T-helper 17 cell (primary cell): Measurements from ENCODE around the gene C1R. TPM values are rescaled to one million over a fixed set of nuclear protein-coding genes. Genes with fewer than 3 reads are reported as not detected.
"Not testable (repeated sequence)": the region's sequence is repeated elsewhere in the genome, so short reads cannot be mapped to it uniquely, and the experiment has no call there.

ENCODE experiments used
- ATAC-seq: fragments of 150-1000 bp; cut with Tn5 transposase; 2 replicates; pipeline ENCODE4 v1.10.0; 2021; ENCODE audit warnings: mild to moderate bottlenecking, moderate library complexity
- DNase-seq, 3 donors: peaks; one replicate each; pipeline versions ENCODE4 v3.0.0 to v3.0.0-alpha.2; 2020 to 2021
- H3K9me3 ChIP-seq: one replicate; pipeline ENCODE4 v1.7.0; 2013; ENCODE audit warnings: low read length, mild to moderate bottlenecking; ENCODE audit not compliant: control insufficient read depth, poor library complexity, severe bottlenecking
- H3K27ac Mint-ChIP-seq: one replicate; pipeline ENCODE4 v1.8.0; 2022; ENCODE audit warnings: mild to moderate bottlenecking, moderate library complexity, mixed read lengths
- H3K27me3 Mint-ChIP-seq: one replicate; pipeline ENCODE4 v1.8.0; 2022; ENCODE audit warnings: mixed read lengths
- H3K36me3 Mint-ChIP-seq: one replicate; pipeline ENCODE4 v1.8.0; 2022; ENCODE audit warnings: low read depth, mixed read lengths
- H3K4me1 Mint-ChIP-seq: one replicate; pipeline ENCODE4 v1.8.0; 2022; ENCODE audit warnings: mild to moderate bottlenecking, mixed read lengths
- H3K4me3 Mint-ChIP-seq: one replicate; pipeline ENCODE4 v1.8.0; 2022; ENCODE audit warnings: mild to moderate bottlenecking, moderate library complexity, mixed read lengths
- total RNA-seq, 4 donors: library from RNA in 2 of 4; stranded (reverse) in 2 of 4; gene quantifications; one replicate each; pipeline ENCODE4 v1.2.3 and lab custom pipeline; 2022 to 2026

C1R gene
- total RNA-seq, 2 donors from 2014 or later = 3.4 to 7.2 TPM

DNA sequence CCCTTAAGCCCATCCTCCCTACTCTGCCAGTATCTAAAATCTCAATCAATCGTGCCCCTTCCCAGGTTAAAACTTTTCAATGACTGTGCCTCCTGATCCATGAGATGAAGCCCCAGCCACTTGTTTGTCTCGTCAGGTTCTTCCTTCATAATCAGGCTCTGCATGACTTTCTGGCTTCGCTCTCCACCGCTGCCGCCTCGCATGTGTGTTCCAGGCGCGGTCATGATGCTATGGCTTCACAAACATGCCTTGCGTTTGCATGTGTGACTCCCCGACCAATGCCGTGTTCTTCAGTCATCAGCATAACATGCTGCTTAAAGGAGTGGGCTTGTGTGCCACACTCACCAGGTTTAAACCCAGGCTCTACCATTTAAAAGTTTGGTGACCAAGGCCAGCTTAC, 21.8 kb upstream of the C1R start:
- H3K9me3 ChIP-seq = no peaks in the 10 kb centered on the region
- Mint-ChIP-seq H3K27me3 (no peaks in the 10 kb centered on the region), H3K4me1 (peaks cover 20% of the 10 kb centered on the region), H3K36me3 (peaks cover 5% of the 10 kb centered on the region), H3K27ac (no peak overlapping the region), H3K4me3 (no peak overlapping the region)
- ATAC-seq (no peak), DNase-seq (no peak)

DNA sequence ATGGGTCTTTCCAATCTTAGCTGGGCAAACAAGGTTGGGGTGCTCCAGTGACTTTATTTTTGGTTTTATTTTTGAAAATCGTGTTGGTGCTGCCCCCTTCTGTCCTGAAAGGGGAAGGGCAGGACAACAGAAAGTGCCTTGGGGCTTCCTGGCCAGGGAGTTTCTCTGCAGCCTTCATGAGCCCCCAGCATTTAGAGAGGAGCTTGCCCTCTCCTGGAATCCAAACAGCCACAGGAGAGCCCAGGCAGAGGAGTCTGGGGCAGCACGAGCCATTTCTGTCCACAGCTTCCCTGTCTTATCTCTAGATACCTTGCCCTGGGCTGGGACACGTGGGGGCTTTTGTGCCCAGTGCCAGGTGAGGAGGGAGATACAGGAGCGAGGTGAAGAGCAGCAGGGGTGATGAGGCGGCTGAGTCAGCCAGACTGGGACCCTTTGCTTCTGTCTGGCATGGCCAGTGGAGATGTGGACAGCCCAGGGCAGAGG, 21.2 kb upstream of the C1R start:
- Mint-ChIP-seq H3K27me3 (no peaks in the 10 kb centered on the region), H3K4me3 (no peak overlapping the region), H3K4me1 (peaks cover 18% of the 10 kb centered on the region), H3K36me3 (peaks cover 5% of the 10 kb centered on the region), H3K27ac (no peak overlapping the region)
- DNase-seq (peak in 2 of 3 donors; percentile 20 to 29), ATAC-seq (peak; percentile 55)
- no peaks in the 10 kb centered on the region for H3K9me3 ChIP-seq

DNA sequence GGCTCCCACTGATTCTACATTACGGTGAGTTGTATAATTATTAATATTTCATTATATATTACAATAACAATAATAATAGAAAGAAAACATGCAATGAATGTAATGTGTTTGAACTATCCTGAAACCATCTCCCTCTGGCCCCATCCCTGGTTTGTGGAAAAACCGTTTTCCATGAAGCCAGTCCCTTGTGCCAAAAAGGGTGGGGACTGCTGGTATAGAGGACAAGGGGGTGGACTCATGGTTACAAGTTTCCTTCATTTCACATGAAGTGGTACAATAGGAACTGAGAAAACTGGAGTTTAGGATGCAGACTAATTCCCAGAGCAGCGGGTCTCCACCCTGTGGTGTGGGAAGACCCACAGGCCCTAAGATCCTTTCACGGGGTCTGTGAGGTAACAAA, 19.8 kb upstream of the C1R start:
- H3K9me3 ChIP-seq = no peaks in the 10 kb centered on the region
- DNase-seq (no peak), ATAC-seq (no peak)
- Mint-ChIP-seq H3K4me1 (peaks cover 23% of the 10 kb centered on the region), H3K4me3 (no peak overlapping the region), H3K27ac (no peak overlapping the region), H3K36me3 (peaks cover 3% of the 10 kb centered on the region), H3K27me3 (no peaks in the 10 kb centered on the region)

DNA sequence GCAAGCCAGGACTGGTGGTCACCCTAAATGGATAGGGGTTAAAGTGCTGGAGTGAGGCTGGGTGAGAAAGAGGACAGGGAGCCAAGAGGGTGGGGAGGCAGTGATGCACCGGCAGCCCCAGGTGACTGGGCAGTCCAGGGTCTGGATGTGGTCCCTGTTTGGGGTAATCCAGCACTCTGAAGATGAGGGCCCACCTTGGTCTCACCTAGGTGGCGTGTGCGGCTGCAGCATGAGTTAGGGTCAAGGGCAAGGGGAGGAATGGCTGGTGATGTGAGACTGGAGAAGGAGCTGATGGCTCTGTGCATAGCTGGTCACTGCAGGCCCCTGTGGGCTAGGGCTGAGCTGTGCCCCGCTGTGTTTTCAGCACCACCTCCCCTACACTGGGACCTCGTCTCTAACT, 18.4 kb upstream of the C1R start:
- peaks cover 24% of the 10 kb centered on the region for H3K4me1 Mint-ChIP-seq
- ATAC-seq = no peak
- H3K27me3 Mint-ChIP-seq = no peaks in the 10 kb centered on the region
- H3K9me3 ChIP-seq = no peaks in the 10 kb centered on the region
- DNase-seq = no peak
- H3K4me3 Mint-ChIP-seq = no peak overlapping the region
- H3K27ac Mint-ChIP-seq = no peak overlapping the region
- H3K36me3 Mint-ChIP-seq = peaks cover 3% of the 10 kb centered on the region

DNA sequence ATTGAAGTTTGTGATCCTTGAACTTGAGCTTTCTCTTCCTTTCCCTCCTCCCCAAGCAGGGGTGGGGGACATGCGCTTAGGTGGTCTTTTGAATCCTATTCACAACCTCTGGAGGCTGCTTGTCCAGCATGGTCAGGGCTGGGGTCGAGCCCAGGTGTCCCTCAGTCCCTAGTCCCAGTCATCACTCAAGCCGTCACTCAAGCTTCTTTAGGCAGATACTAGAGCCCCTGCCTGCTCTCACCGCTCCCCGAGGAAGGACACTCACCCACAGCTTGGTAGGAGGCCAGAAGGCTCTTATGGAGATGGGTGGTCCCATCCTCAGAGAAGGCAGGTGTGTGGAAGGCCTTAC, 17.3 kb upstream of the C1R start:
- Mint-ChIP-seq H3K4me3 (peak overlapping the region; percentile 93), H3K27ac (peak overlapping the region; percentile 90), H3K27me3 (no peaks in the 10 kb centered on the region), H3K4me1 (peaks cover 26% of the 10 kb centered on the region), H3K36me3 (no peaks in the 10 kb centered on the region)
- DNase-seq (no peak), ATAC-seq (no peak)
- no peaks in the 10 kb centered on the region for H3K9me3 ChIP-seq

DNA sequence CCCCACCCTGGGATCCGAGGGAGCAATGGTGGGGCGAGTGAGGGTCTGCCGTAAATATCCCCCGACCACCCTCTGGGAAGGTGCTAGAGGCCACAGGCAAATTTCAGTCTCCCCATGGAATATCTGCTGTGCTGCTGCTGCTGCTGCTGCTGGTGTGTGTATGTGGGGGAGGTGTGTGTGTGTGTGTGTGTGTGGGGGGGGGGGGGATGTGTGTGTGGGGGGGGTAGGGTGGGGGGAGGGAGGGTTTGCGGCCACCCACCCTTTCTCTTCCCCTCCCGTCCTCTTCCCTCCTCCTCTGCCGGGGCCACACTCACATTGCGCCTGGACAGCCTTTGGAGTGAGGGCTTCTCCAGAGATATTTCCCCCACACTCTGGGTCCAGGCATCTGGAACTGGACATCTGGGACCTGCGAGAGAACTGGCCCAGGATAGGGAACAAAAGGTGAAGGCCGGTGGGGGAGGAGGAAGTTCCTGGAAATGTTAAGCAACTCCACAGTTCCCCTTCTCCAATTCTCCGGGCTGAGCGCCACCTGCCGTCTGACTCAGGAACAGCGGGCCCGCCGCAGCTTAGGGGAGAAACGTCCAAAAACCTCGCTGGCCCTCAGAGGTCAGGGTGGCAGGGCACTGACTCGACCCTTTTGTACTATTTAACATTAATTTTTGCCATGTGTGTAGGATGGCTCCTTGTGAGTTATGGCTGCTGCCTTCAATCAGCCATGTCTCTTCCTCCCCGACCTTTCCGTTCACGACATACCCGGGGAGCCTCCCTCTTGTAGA, 16.7 kb upstream of the C1R start, which contains the start of gene C1RL:
C1RL (minus strand) TSS at position 419 of the 776 bp plus-strand sequence; CDS start at position 385, 34 bp downstream.
- peak within 1 kb of the TSS; percentile 93 for H3K4me3 Mint-ChIP-seq
- ATAC-seq = peak; percentile 60
- no peaks in the 10 kb centered on the region for H3K27me3 Mint-ChIP-seq
- H3K4me1 Mint-ChIP-seq = peaks cover 26% of the 10 kb centered on the region
- no peaks in the 10 kb centered on the region for H3K9me3 ChIP-seq
- peak; percentile 65 to 81 (median 70) for DNase-seq
- peak within 1 kb of the TSS; percentile 90 for H3K27ac Mint-ChIP-seq
- H3K36me3 Mint-ChIP-seq = no peaks in the 10 kb centered on the region

DNA sequence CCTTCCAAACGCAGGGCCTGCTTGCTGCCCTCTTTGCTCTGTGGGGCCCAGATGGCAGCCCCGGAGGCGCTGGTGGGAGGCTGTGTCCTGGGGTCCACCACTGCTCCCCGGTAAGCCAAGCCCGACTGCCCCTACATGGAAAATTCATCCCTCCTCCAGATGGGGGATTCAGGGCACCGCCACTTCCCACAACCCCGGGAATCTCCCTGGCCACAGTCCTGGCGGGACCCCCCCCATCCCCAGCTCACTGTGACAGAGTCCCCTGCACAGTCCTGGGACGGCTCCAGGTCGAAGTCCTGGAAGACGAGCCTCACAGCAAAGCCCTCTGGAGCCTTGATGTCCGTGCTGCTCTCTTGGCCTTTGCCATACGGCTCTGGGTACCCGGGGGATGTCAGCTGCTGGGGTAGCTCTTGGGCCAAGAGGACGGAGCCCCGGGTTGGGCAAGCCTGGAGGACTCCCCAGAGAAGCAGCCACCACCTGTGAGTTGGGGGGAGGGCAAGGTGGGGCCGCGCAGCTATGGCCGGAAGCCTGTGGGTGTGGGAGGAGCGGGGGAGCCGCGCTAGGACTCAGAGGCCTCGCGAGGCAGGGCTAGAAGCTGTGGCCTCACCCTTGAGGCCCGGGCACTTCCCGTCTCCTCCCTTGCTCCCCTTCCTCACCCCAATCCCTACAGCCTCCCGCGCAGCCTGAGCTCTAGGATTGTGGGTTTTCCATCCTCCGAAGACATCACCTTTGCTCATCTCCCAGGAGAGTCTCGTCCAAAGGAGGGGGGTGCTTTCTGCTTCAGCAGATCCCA, 16.0 kb upstream of the C1R start:
- ATAC-seq (peak; percentile 93), DNase-seq (peak; percentile 50 to 57 (median 53))
- Mint-ChIP-seq H3K4me3 (peak overlapping the region; percentile 93), H3K27ac (peak overlapping the region; percentile 90), H3K36me3 (no peaks in the 10 kb centered on the region), H3K27me3 (no peaks in the 10 kb centered on the region), H3K4me1 (peaks cover 25% of the 10 kb centered on the region)
- no peaks in the 10 kb centered on the region for H3K9me3 ChIP-seq

DNA sequence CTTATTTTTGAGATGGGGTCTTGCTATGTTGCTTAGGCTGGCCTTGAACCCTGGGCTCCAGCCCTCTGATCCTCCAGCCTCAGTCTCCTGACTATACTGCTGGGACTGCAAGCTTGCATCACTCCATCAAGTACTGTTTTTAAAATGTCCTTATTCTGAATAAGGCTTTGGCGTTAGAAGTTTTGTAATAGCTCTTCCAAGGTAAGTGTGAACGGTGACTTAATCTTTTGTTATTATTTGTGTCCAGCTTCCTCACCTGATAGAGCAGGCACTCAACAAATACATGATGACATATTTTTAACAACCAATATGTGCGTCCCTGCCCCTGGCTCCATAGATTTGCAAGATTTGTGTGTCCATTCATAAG, 15.4 kb upstream of the C1R start:
- H3K4me1 Mint-ChIP-seq = peaks cover 28% of the 10 kb centered on the region
- DNase-seq (no peak), ATAC-seq (no peak)

DNA sequence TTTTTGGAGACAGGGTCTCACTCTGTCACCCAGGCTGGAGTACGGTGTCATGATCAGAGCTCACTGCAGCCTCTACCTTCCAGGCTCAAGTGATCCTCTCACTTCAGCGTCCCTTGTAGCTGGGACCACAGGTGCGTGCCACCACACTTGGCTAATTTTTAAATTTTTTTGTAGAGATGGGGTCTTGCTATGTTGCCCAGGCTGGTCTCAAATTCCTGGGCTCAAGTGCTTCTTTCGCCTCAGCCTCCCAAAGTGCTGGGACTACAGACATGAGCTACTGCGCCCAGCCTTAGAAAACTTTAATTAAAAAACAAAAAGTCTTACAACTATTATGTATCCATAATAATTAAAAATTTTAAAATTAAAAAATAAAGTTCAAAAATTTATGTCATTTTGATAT, 14.9 kb upstream of the C1R start:
- not testable (repeated sequence) for H3K4me3 Mint-ChIP-seq, DNase-seq, ATAC-seq, H3K36me3 Mint-ChIP-seq, H3K27me3 Mint-ChIP-seq, H3K27ac Mint-ChIP-seq, H3K9me3 ChIP-seq
- H3K4me1 Mint-ChIP-seq = peaks cover 31% of the 10 kb centered on the region

More for the DNA sequence above, 15.4 kb upstream of the C1R start:
- Mint-ChIP-seq H3K4me3 (peak overlapping the region; percentile 93), H3K27me3 (no peaks in the 10 kb centered on the region), H3K36me3 (no peaks in the 10 kb centered on the region), H3K27ac (peak overlapping the region; percentile 90)
- H3K9me3 ChIP-seq = no peaks in the 10 kb centered on the region

DNA sequence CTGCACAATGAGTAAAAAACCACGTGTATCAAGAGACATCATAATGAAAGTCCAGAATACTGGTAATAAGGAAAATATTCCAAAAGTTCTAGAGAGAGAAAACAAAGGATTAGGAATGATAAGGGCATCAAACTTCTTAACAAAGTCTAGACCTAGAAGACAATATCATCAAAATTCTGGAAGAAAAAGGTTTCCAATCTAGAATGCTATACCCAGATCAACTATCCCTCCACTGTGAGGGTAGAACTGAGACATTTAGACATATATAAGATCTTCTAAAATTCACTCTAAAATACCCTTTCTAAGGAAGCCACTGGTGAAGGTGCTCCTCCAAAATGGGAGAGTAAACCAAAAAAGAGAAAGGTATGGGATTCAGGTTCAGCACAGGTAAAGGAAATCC, 13.8 kb upstream of the C1R start:
- H3K4me1 Mint-ChIP-seq = peaks cover 31% of the 10 kb centered on the region
- ATAC-seq (no peak), DNase-seq (no peak)
- H3K9me3 ChIP-seq = no peaks in the 10 kb centered on the region
- H3K36me3 Mint-ChIP-seq = no peaks in the 10 kb centered on the region
- no peaks in the 10 kb centered on the region for H3K27me3 Mint-ChIP-seq
- no peak overlapping the region for H3K4me3 Mint-ChIP-seq
- peak overlapping the region; percentile 27 for H3K27ac Mint-ChIP-seq

DNA sequence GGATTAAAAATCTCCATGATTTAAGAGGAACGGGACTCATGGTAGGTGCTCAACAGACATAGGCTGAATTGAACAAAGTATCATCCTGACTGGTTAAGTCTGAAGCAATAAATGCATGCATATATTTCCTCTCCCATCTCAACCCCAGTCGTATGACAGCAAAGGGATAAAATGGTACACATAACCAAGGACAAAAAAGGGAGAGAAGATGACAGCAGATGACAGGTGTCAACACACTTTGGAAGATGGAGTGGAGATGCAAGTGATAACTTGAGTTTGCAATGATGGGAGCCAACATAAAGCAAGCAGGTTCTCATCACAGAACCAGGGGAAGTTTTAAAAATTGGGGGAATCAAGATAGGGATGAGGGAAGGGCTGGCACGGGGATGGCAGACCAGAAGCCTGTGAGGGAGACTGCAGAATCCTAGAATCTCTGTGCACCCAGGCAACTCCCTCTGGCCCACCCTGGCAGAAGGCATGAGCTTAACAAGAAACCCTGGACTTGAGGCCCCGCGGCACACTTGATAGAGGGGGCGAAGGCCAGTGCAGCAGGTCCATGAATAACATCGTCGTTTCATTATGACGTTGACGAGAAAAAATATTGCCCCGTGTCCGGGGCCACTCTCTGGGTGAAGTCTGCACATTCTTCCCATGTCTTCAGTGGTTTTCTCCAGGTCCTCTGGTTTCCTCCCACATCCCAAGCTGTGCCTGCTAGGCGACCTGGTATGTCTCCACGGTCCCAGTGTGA, 11.8 kb upstream of the C1R start:
- no peaks in the 10 kb centered on the region for H3K27me3 Mint-ChIP-seq

DNA sequence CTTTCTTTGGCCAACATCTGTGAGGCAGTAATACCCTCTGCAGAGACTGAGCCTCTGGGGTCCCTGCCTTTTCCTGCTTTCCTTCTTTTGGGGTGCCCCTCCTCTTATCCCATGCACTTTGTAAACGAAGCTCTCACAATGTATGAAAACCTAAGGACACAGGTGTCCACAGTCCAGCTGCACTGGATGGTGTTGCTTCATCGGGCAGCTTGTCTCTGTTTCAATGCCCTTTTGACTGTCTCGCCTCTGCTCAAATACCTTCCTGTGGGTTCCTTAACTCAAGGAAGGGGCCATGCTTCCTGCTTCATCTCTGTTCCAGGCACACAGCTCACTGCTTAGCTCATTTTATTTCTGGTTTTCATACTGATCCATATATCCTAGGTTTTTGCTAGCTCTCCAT, 10.3 kb upstream of the C1R start:
- peaks cover 16% of the 10 kb centered on the region for H3K4me1 Mint-ChIP-seq
- peaks cover 3% of the 10 kb centered on the region for H3K36me3 Mint-ChIP-seq
- no peak for DNase-seq
- no peak for ATAC-seq
- H3K9me3 ChIP-seq = no peaks in the 10 kb centered on the region
- peak overlapping the region; percentile 85 for H3K27ac Mint-ChIP-seq
- no peak overlapping the region for H3K4me3 Mint-ChIP-seq
- H3K27me3 Mint-ChIP-seq = no peaks in the 10 kb centered on the region

More for the DNA sequence above, 11.8 kb upstream of the C1R start:
- peaks cover 27% of the 10 kb centered on the region for H3K4me1 Mint-ChIP-seq
- no peak for DNase-seq
- no peak for ATAC-seq
- peak overlapping the region; percentile 85 for H3K27ac Mint-ChIP-seq
- no peak overlapping the region for H3K4me3 Mint-ChIP-seq
- H3K36me3 Mint-ChIP-seq = peaks cover 3% of the 10 kb centered on the region
- no peaks in the 10 kb centered on the region for H3K9me3 ChIP-seq

DNA sequence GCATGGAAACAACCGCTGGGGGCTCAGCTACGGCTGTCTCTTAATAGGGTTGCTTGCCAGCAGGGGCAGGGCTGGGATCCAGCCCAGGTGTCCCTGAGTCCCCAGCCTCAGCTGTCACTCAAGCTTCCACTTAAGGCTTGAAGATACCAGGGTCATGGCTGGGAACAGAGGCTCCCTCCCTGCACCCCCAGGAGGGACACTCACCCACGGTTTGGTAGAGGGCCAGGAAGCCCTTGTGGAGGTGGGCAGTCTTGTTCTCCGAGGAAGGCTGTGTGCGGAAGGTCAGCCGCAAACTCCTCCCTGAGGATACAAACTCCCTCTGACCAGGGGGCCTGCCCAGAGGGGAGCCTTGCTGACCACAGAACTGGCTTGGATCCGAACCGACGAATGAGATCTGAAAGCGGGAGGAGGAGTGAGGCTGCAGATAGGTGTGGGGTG, 9.5 kb upstream of the C1R start:
- DNase-seq (no peak), ATAC-seq (no peak)
- Mint-ChIP-seq H3K27ac (peak overlapping the region; percentile 85), H3K4me3 (no peak overlapping the region), H3K4me1 (peaks cover 16% of the 10 kb centered on the region), H3K27me3 (no peaks in the 10 kb centered on the region), H3K36me3 (peaks cover 3% of the 10 kb centered on the region)
- H3K9me3 ChIP-seq = no peaks in the 10 kb centered on the region
